Esophagus muscularis mucosa (tissue), 4 donors: ENCODE data around the gene LRIT1.

ENCODE experiments used
- EP300 ChIP-seq: sonication (generic); formaldehyde crosslinking; IDR thresholded peaks from one replicate; pipeline ENCODE4 v1.6.1; 2017; ENCODE audit warnings: antibody characterized with exemption
- POLR2A ChIP-seq: fragments of 450-650 bp; IDR thresholded peaks from one replicate; pipeline ENCODE4 v1.6.1; 2017; ENCODE audit warnings: antibody characterized with exemption, moderate library complexity, mild to moderate bottlenecking, low read depth
- POLR2AphosphoS5 ChIP-seq, 2 donors: sonication (generic); formaldehyde crosslinking; IDR thresholded peaks; one replicate each; pipeline ENCODE4 v1.6.1; 2017; ENCODE audit warnings: antibody characterized with exemption in 2 of 2
- TF ChIP-seq, protein P1 (sequence below), 3 experiments: fragments of 200-600 bp in 2 of 3; fragments of 450-650 bp in 1 of 3; sonication (generic) in 2 of 3; IDR thresholded peaks; one replicate each; pipeline ENCODE4 v1.5.1; 2017 to 2019; ENCODE audit warnings: antibody characterized with exemption in 3 of 3, mild to moderate bottlenecking in 2 of 3, moderate library complexity in 1 of 3

DNA sequence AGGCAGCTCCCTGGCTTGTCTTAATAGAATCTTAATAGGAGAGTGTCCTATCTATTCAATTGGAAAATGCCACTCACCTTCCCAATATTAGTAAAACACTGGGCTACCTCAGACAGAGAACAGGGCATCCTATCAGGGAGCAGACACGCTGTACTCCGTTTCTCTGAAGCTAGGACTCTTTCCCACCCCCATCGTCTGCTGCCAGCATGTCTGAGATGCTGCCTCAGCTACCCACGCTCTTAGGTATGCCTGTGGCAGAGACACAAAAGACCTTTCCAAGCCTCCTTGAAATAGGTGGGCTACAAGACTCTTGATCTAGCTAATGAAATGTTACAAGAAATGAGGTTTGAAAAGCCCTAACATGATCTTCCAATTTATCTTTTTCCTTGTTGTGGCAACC lies 13.5 kb downstream of the LRIT1 start:
- TF ChIP-seq, protein P1, sequence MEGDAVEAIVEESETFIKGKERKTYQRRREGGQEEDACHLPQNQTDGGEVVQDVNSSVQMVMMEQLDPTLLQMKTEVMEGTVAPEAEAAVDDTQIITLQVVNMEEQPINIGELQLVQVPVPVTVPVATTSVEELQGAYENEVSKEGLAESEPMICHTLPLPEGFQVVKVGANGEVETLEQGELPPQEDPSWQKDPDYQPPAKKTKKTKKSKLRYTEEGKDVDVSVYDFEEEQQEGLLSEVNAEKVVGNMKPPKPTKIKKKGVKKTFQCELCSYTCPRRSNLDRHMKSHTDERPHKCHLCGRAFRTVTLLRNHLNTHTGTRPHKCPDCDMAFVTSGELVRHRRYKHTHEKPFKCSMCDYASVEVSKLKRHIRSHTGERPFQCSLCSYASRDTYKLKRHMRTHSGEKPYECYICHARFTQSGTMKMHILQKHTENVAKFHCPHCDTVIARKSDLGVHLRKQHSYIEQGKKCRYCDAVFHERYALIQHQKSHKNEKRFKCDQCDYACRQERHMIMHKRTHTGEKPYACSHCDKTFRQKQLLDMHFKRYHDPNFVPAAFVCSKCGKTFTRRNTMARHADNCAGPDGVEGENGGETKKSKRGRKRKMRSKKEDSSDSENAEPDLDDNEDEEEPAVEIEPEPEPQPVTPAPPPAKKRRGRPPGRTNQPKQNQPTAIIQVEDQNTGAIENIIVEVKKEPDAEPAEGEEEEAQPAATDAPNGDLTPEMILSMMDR (IDR thresholded peaks at IDR 0.05): no peak
- no peak for TF ChIP-seq POLR2A
- no peak for TF ChIP-seq POLR2AphosphoS5 (IDR thresholded peaks at IDR 0.05)
- TF ChIP-seq EP300: no peak
